GM12892 (cell line): ENCODE measurements around the gene HLA-DQA1.
A peak's percentile ranks its signal among the peaks of the same experiment; 100 is the strongest.
"Not testable (repeated sequence)": the region's sequence is repeated elsewhere in the genome, so short reads cannot be mapped to it uniquely, and the experiment has no call there.

Source experiments
- DNase-seq: peaks from one replicate; pipeline ENCODE4 v3.0.0; 2011; ENCODE audit not compliant: insufficient read length
- FAIRE-seq: peaks from 2 replicates; lab custom pipeline; 2011; peaks lifted over from hg19 to GRCh38; lab: Jason Lieb, UNC
- POLR2A ChIP-seq: IDR thresholded peaks from 2 replicates; pipeline ENCODE4 v1.6.1; 2011; ENCODE audit warnings: low read depth, low read length, control low read depth
- POLR2AphosphoS5 ChIP-seq: IDR thresholded peaks from 2 replicates; pipeline ENCODE4 v1.6.1; 2011; ENCODE audit warnings: low read depth, low read length, control low read depth
- TAF1 ChIP-seq: IDR thresholded peaks from 2 replicates; pipeline ENCODE4 v1.6.1; 2011; ENCODE audit warnings: low read depth, mild to moderate bottlenecking, control low read depth, low read length, borderline replicate concordance

The HLA-DQA1 gene

DNA sequence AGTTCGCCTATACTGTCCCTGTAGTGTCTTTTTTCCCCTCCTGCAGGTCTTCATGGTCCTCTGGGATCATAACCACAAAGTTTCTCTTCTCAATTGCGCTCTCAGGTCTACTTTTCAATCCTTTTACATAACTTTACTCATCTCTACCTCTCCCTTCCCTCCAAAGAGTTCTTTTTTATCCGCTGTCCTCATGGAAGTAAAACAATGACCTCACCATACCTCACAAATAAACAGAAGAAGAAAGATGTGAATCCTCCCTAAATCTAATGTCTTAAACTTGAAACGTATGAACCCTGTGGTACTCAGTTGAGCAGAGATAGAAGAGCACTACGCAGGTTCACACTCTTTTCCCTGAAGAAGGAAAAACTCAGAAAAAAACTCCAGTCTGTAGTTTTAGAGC is 12.1 kb upstream of the HLA-DQA1 start:
- TF ChIP-seq TAF1, result no peak
- TF ChIP-seq POLR2A, result no peak
- no peak for TF ChIP-seq POLR2AphosphoS5
- DNase-seq (no peak), FAIRE-seq (no peak)

DNA sequence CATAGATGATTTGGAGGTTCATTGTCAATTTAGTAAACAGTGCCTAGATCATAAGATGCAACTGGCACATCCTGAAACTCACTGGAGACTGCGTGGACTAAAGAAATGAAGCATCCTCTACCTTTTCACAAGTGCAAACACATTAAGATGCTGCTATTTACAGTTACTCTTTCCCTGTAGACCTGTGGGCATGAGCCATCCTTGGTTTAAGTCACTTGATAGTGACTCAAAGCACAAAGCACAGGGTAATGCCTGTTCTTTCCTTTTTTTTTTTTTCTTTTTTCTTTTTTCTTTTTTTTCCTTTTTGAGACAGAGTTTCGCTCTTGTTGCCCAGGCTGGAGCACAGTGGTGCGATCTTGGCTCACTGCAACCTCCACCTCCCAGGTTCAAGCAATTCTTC is 10.0 kb upstream of the HLA-DQA1 start:
- FAIRE-seq (no peak), DNase-seq (no peak)
- no peak for TF ChIP-seq TAF1
- TF ChIP-seq POLR2A, result no peak
- no peak for TF ChIP-seq POLR2AphosphoS5

DNA sequence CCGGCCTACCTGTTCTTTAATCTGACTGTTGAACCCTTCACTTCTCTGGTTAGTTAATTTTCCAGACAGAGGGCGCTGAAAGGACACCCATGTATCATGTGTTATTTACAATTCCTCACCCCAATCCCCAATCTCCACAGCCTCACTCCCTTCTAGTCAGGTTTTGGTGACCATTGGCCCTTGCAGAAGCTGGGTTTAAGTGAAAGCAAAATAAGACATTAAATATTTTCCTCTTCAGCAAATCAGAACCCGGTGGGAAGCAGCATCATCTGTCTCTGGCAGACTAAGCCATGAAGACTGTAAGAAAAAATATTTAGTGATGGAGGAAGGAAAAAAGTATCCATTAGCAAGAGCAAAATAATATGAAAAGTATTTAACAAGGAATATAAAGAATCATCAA is 9.4 kb upstream of the HLA-DQA1 start:
- TF ChIP-seq POLR2AphosphoS5 (no peak), TAF1 (no peak), POLR2A (no peak)
- DNase-seq (no peak), FAIRE-seq (peak; percentile 84)

DNA sequence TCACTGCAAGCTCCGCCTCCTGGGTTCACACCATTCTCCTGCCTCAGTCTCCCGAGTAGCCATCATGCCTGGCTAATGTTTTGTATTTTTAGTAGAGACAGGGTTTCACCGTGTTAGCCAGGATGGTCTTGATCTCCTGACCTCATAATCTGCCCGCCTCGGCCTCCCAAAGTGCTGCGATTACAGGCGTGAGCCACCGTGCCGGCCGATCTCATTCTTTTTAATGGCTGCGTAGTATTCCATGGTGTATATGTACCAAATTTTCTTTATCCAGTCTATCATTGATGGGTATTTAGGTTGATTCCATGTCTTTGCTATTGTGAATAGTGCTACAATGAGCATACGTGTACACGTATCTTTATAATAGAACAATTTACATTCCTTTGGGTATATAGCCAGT is 7.4 kb upstream of the HLA-DQA1 start:
- not testable (repeated sequence) for DNase-seq, FAIRE-seq

DNA sequence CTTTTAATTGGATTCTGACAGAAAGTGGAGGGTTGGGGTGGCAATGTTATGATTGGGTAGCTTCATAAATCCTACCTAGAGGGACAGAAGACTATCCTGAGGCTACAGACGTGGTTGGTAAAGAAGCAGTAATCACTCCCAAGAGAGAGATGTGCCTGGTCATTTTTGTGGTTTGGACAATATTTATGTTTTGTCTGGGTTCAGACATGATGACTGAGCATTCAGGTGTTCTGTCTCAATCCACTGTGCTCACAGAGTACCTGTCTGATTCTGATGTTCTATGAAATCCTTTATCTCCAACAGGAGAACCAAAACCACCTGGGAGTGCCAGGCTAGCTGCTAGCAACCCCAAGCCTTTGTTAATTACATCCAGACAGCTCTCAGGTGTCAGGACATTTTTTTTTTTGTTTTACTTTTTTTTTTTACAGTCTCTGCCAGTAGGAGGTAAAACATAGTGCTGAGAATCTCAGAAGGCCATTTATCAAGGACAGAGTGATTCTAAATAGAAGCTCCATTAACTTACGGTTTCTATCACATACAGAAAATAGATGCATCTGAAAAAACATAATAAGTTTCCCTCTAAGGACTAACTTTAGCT is 1.6 kb upstream of the HLA-DQA1 start:
- DNase-seq, result no peak
- TF ChIP-seq POLR2A, result peak; percentile 57
- no peak for TF ChIP-seq TAF1
- peak; percentile 92 for FAIRE-seq

DNA sequence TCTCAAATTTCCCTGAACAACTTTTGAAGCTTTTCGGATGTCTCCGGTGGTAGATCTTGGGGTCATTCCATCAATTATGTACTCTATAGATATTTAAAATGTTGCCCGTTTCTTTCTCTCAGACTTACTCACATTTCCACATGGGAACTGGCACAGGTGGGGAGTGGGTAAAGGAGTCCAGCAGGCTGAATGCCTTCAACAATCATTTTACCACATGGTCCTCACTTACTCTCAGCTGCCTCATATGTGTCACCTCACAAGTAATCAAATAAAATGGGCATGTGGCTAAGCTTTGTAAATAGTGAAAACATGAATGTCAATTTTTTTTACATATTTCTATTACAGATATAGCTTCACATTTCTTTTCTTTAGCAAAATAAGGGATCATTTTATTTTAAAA is 677 bp downstream of the HLA-DQA1 start:
- DNase-seq, result no peak
- TF ChIP-seq POLR2AphosphoS5, result no peak; the same call in 1 of the 2 replicates
- no peak for TF ChIP-seq POLR2A
- TF ChIP-seq TAF1, result no peak
- peak; percentile 40 for FAIRE-seq

DNA sequence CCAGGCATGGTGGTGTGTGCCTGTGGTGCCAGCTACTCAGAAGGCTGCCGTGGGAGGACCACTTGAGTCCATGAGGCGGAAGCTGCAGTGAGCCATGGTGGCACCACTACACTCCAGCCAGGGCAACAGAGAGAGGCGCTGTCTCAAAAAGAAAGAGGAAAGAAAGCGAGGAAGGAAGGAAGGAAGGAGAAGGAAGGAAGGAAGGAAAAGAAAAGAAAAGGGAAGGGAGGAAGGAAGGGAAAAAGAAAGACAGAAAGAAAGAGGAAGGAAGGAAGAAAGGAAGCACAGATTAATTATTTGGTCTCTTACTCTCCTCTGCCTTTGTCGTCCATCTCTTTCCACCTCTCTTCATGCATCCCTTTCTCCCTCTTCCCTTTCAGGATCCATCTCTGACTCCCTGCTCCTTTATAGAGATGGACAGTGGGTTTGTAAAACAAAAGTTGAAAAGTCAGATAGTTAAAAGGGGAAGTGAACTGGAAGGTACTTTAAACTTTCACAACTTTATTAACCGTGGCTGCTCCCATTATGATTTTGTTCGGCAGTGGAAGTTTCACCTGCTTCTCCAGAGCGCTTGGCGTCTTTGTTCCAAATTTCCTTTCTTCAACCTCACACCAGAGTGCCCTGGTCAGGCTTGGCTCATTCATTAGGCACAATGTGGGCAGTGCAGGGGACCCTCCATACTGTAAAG is 1.5 kb downstream of the HLA-DQA1 start:
- FAIRE-seq (peak; percentile 87), DNase-seq (no peak)
- peak; percentile 88 for TF ChIP-seq POLR2A
- TF ChIP-seq POLR2AphosphoS5, result peak; percentile 88; the same call in 1 of the 2 replicates
- TF ChIP-seq TAF1, result no peak

DNA sequence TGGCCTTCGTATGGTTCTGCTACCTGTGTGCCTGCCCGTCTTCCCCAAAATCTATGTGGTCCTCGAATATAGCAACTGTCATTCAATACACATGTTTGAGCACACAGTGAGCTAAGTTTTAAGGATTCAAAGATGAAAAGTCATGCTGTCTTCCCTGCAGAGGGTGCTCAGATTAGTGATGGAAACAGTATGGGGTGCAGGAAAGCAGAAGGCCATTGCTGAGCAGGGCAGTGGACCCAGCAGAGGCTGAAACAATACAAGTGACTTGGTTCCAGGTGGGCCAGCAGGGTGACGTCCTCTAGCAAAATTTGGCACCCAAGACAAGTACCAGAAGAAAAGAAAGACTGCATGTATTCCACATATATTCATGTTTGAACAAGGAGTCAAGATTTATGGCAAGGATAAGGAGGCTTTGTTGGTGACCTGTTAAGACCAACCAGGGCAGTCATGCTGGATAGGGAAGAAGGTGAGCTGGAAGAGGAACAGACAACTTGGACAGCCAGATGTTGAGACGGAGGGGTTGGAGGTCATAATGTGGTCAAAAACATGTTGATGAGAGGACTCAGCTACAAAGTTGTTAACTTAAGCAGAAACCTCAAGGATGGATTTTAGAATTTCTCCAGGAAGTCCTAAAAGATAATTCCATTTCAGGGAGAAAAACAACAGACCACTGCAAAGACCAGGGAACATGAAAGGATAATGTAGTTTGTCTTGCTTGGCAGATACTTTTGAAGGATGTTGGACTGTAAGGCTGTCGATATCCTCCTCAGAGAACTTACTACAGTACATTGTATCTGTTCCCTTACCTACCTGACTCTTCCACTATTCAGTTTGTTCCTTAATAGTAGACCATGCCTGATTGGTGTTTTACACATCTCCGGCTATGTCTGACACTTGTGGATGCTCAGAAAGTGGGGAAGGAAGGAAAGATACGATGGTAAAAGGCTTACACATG is 2.5 kb downstream of the HLA-DQA1 start:
- TF ChIP-seq POLR2A (peak; percentile 63), POLR2AphosphoS5 (peak; percentile 87), TAF1 (no peak)
- DNase-seq (no peak), FAIRE-seq (peak; percentile 87)

DNA sequence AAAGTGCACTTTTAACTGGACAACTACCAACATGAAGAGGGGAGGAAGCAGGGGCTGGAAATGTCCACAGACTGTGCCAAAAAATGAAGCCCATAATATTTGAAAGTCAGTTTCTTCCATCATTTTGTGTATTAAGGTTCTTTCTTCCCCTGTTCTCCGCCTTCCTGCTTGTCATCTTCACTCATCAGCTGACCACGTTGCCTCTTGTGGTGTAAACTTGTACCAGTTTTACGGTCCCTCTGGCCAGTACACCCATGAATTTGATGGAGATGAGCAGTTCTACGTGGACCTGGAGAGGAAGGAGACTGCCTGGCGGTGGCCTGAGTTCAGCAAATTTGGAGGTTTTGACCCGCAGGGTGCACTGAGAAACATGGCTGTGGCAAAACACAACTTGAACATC is 3.9 kb downstream of the HLA-DQA1 start:
- DNase-seq, result no peak
- TF ChIP-seq POLR2AphosphoS5 (peak; percentile 87), TAF1 (no peak), POLR2A (peak; percentile 69)
- FAIRE-seq, result peak; percentile 48

DNA sequence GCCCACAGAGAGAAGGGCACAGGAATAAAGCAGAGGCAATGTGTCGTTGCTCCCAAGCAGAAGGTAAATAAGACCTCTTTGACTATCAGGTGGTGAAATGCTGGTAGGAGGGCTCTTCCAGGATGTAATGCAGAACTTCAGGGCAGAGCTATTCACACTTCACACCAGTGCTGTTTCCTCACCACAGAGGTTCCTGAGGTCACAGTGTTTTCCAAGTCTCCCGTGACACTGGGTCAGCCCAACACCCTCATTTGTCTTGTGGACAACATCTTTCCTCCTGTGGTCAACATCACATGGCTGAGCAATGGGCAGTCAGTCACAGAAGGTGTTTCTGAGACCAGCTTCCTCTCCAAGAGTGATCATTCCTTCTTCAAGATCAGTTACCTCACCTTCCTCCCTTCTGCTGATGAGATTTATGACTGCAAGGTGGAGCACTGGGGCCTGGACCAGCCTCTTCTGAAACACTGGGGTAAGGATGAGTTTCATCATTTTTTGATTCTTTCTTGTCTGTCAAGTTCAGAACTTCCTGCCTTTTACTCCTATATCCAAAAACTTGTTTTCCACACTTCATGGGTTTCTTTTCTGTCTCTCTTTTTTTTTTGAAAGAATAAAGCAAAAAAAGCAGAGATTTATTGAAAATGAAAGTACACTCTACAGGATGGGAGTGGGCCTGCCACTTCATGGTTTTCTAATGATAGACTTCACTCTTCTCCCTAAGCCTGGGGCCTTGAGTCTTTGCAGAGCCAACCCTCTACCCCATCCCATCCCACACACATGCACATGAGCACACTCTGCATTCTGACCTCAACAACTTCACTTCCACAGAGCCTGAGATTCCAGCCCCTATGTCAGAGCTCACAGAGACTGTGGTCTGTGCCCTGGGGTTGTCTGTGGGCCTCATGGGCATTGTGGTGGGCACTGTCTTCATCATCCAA is 4.8 kb downstream of the HLA-DQA1 start:
- peak; percentile 70 for FAIRE-seq

DNA sequence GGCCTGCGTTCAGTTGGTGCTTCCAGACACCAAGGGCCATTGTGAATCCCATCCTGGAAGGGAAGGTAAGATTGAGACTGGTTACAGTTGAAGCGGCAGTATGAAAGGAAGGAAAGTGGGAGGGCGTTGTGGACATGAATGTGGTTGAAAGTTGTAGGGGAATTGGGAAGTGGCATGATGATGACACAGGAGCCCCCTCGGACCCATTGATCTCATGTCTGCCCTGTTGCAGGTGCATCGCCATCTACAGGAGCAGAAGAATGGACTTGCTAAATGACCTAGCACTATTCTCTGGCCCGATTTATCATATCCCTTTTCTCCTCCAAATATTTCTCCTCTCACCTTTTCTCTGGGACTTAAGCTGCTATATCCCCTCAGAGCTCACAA is 5.5 kb downstream of the HLA-DQA1 start:
- FAIRE-seq (peak; percentile 92), DNase-seq (no peak)
- TF ChIP-seq POLR2A (peak; percentile 76), POLR2AphosphoS5 (peak; percentile 90), TAF1 (no peak)

More for the DNA sequence above, 4.8 kb downstream of the HLA-DQA1 start:
- not testable (repeated sequence) for DNase-seq
- TF ChIP-seq POLR2A, result peak; percentile 50; the same call in 1 of the 2 replicates
